Spleen (tissue), 11 donors: ENCODE measurements around the gene RPL19. TPM values are rescaled to one million over a fixed set of nuclear protein-coding genes. Genes with fewer than 3 reads are reported as not detected.

Experiments
- DNase-seq: peaks from one replicate; pipeline ENCODE4 v3.0.0-alpha.2; 2020
- H3K27ac ChIP-seq, 8 donors: fragments of 200-600 bp; sonication (generic) in 7 of 8; 1 replicate in 4 of 8; 2 replicates in 4 of 8; pipeline versions ENCODE4 v1.5.0 to v1.8.0; 2016 to 2021; ENCODE audit warnings: inconsistent platforms in 4 of 8, mild to moderate bottlenecking in 4 of 8, moderate library complexity in 1 of 8
- H3K27me3 ChIP-seq, 7 donors: fragments of 200-600 bp; sonication (generic) in 6 of 7; replicated peaks in 1 of 7; 1 replicate in 4 of 7; 2 replicates in 3 of 7; pipeline versions ENCODE4 v1.5.0 to v1.8.0; 2016 to 2021; ENCODE audit warnings: inconsistent platforms in 3 of 7, mild to moderate bottlenecking in 1 of 7
- H3K36me3 ChIP-seq, 6 donors: fragments of 200-600 bp; sonication (generic) in 5 of 6; 1 replicate in 4 of 6; 2 replicates in 2 of 6; pipeline versions ENCODE4 v1.5.0 to v1.8.0; 2016 to 2021; ENCODE audit warnings: inconsistent platforms in 2 of 6
- H3K4me1 ChIP-seq, 6 donors: fragments of 200-600 bp; sonication (generic) in 5 of 6; 1 replicate in 3 of 6; 2 replicates in 3 of 6; pipeline versions ENCODE4 v1.5.0 to v1.8.0; 2016 to 2021; ENCODE audit warnings: inconsistent platforms in 3 of 6
- H3K4me3 ChIP-seq, 8 donors: fragments of 200-600 bp; sonication (generic) in 7 of 8; 1 replicate in 4 of 8; 2 replicates in 4 of 8; pipeline versions ENCODE4 v1.5.0 to v1.8.0; 2016 to 2021; ENCODE audit warnings: inconsistent platforms in 4 of 8, mild to moderate bottlenecking in 4 of 8, moderate library complexity in 2 of 8
- H3K9me3 ChIP-seq, 8 donors: fragments of 200-600 bp; sonication (generic) in 7 of 8; 1 replicate in 4 of 8; 2 replicates in 4 of 8; pipeline versions ENCODE4 v1.5.0 to v1.8.0; 2016 to 2021; ENCODE audit warnings: inconsistent platforms in 4 of 8
- CTCF ChIP-seq, 11 experiments: fragments of 200-600 bp in 7 of 11; fragments of 450-650 bp in 4 of 11; sonication (generic) in 4 of 11; IDR thresholded peaks in 8 of 11; conservative IDR thresholded peaks in 3 of 11; 1 replicate in 7 of 11; 2 replicates in 4 of 11; pipeline versions ENCODE4 v1.4.0 to v1.8.0; 2016 to 2021; ENCODE audit warnings: antibody characterized with exemption in 11 of 11, inconsistent platforms in 4 of 11, mild to moderate bottlenecking in 1 of 11
- POLR2A ChIP-seq, 3 donors: fragments of 450-650 bp; IDR thresholded peaks; one replicate each; pipeline ENCODE4 v1.5.1; 2017; ENCODE audit warnings: antibody characterized with exemption in 3 of 3, mild to moderate bottlenecking in 1 of 3
- POLR2AphosphoS5 ChIP-seq, 3 donors: sonication (generic); formaldehyde crosslinking; IDR thresholded peaks; one replicate each; pipeline ENCODE4 v1.5.1; 2017; ENCODE audit warnings: antibody characterized with exemption in 3 of 3
- WGBS, 5 donors: extraction: QIAGEN DNeasy Blood & Tissue Kit in 3 of 5; methylation state at CpG; one replicate each; pipeline versions ENCODE4 v1.1.5 to v1.1.7; 2013 to 2018; 5-methylcytosine and 5-hydroxymethylcytosine counted together
- intact Hi-C: fragments of 100-400 bp; cut with DNase I; formaldehyde crosslinking; loops from one replicate; pipeline ENCODE4 v1.15.0; 2023; ENCODE audit warnings: low total_unique reads
- polyA plus RNA-seq, 3 donors: library from polyadenylated mRNA; stranded (reverse); fragments of 200-250 nt; gene quantifications; one replicate each; pipeline ENCODE4 v1.2.1, GENCODE V29; 2013
- total RNA-seq, 7 donors: library from RNA; depleted of rRNA in 3 of 7; stranded (reverse); fragments of >200 nt in 3 of 7; fragmentation: NEBNext Ultra II Directional in 4 of 7; extraction: Animal tissue kit (Norgen Biotek cat#: 25700) in 4 of 7; gene quantifications; one replicate each; pipeline versions ENCODE4 v1.1.0 to v1.2.1, GENCODE V29; 2016 to 2021
- donor health status: healthy with polysubstance abuse.
- donor health status: DM: no; HTN: no; CAD: no; lungs with moderate emphysema.
- donor health status: DM: no; HTN: no; CAD: no.
- donor health status: Bipolar disorder and iron deficiency.
- donor health status: healthy.
- donor health status: DM: no; HTN: no; CAD: no.
- donor health status: DM: yes; HTN: yes; CAD: no.

The RPL19 gene
- total and polyA plus RNA-seq, 10 donors: 1,504 to 7,360 (median 3,641) TPM

- no peak overlapping the region for H3K27ac ChIP-seq
- H3K4me3 ChIP-seq: no peak overlapping the region
- intact Hi-C loops: loop anchor here (5.0 kb wide), 1 partner anchor 190 kb away; no protein-coding TSS in a partner anchor
Observed at GRCh38 chr17:39171933-39172332, 28.1 kb upstream of the RPL19 start.

GRCh38 chr17:39173080-39173479, 27.0 kb upstream of the RPL19 start:
- no peak overlapping the region for H3K4me3 ChIP-seq
- 42 to 64% (median 56%) methylated on average over 5 of the region's 5 CpGs for WGBS, 5 donors

More at GRCh38 chr17:39171933-39172332, 28.1 kb upstream of the RPL19 start:
- no peak for TF ChIP-seq POLR2A (IDR thresholded peaks at IDR 0.05)
- DNase-seq: no peak
- Histone ChIP-seq H3K9me3 (peaks cover 0 to 4% (median 0%) of the 10 kb centered on the region in 8 donors), H3K4me1 (peaks cover 6 to 29% (median 20%) of the 10 kb centered on the region in 6 donors), H3K36me3 (peaks cover 0 to 18% (median 0%) of the 10 kb centered on the region in 6 donors), H3K27me3 (peaks cover 0 to 33% (median 0%) of the 10 kb centered on the region in 7 donors)
- WGBS, 5 donors: 83 to 93% (median 89%) methylated on average over 5 of the region's 5 CpGs

GRCh38 chr17:39173526-39174274, 26.4 kb upstream of the RPL19 start:
- no peak for DNase-seq
- Histone ChIP-seq H3K9me3 (peaks cover 0 to under 1% (median 0%) of the 10 kb centered on the region in 8 donors), H3K4me3 (no peak overlapping the region), H3K4me1 (peaks cover 0 to 15% (median 9%) of the 10 kb centered on the region in 6 donors), H3K27me3 (peaks cover 0 to 27% (median 0%) of the 10 kb centered on the region in 7 donors), H3K27ac (no peak overlapping the region), H3K36me3 (peaks cover 0 to 34% (median 5%) of the 10 kb centered on the region in 6 donors)
- 52 to 65% (median 56%) methylated on average over 9 to 10 of the region's 10 CpGs for WGBS, 5 donors
- intact Hi-C loops: loop anchor here (5.0 kb wide), 1 partner anchor 191 kb away; no protein-coding TSS in a partner anchor
- TF ChIP-seq POLR2AphosphoS5 (IDR thresholded peaks at IDR 0.05): no peak

More at GRCh38 chr17:39173080-39173479, 27.0 kb upstream of the RPL19 start:
- Histone ChIP-seq H3K27me3 (peaks cover 0 to 30% (median 0%) of the 10 kb centered on the region in 7 donors), H3K9me3 (peaks cover 0 to 4% (median 0%) of the 10 kb centered on the region in 8 donors), H3K36me3 (peaks cover 0 to 29% (median 5%) of the 10 kb centered on the region in 6 donors), H3K4me1 (peaks cover 0 to 17% (median 9%) of the 10 kb centered on the region in 6 donors), H3K27ac (no peak overlapping the region)
- TF ChIP-seq POLR2A (IDR thresholded peaks at IDR 0.05) (no peak), POLR2AphosphoS5 (IDR thresholded peaks at IDR 0.05) (no peak), CTCF (IDR thresholded peaks at IDR 0.05 in 8 of 11, conservative IDR thresholded peaks at IDR 0.05 in 3 of 11) (no peak)
- DNase-seq: no peak
- intact Hi-C loops: loop anchor here (5.0 kb wide), 1 partner anchor 191 kb away; no protein-coding TSS in a partner anchor

GRCh38 chr17:39174920-39175694, 25.0 kb upstream of the RPL19 start:
- peak in 2 of 3 donors; percentile 20 to 42 for TF ChIP-seq POLR2AphosphoS5 (IDR thresholded peaks at IDR 0.05)
- TF ChIP-seq POLR2A (IDR thresholded peaks at IDR 0.05): no peak
- peak; percentile 53 to 93 (median 83) for TF ChIP-seq CTCF (IDR thresholded peaks at IDR 0.05 in 8 of 11, conservative IDR thresholded peaks at IDR 0.05 in 3 of 11)
- Histone ChIP-seq H3K27ac (no peak overlapping the region), H3K9me3 (no peaks in the 10 kb centered on the region), H3K4me3 (peak overlapping the region in 1 of 8 donors; percentile 27), H3K4me1 (peaks cover 0 to 15% (median 9%) of the 10 kb centered on the region in 6 donors), H3K36me3 (peaks cover 0 to 41% (median 5%) of the 10 kb centered on the region in 6 donors), H3K27me3 (peaks cover 0 to 21% (median 0%) of the 10 kb centered on the region in 7 donors)
- peak; percentile 92 for DNase-seq
- WGBS, 5 donors: 53 to 59% (median 56%) methylated on average over 28 to 35 of the region's 35 CpGs
- intact Hi-C loops: loop anchor here (5.0 kb wide), 1 partner anchor 193 kb away; no protein-coding TSS in a partner anchor
